IMR-90 (cell line): ENCODE measurements around the gene RGSL1. TPM values are rescaled to one million over a fixed set of nuclear protein-coding genes. Genes with fewer than 3 reads are reported as not detected.

ENCODE experiments used
- ATAC-seq: fragments of 200-7000 bp; cut with Tn5 transposase; 2 replicates; pipeline ENCODE4 v1.9.1; 2020; ENCODE audit warnings: low read depth, mild to moderate bottlenecking, moderate library complexity
- BruUV-seq: library from RNA; stranded (reverse); fragments of 400-500 nt; replicated peaks from 2 replicates; lab custom pipeline; 2021; lab: Mats Ljungman, UMichigan
- CTCF ChIA-PET: fragments of 300-600 bp; formaldehyde crosslinking; extraction: SDS; loops from one replicate; lab custom pipeline; 2021; ENCODE audit warnings: antibody characterized with exemption; lab: Yijun Ruan, JAX
- POLR2A ChIA-PET: fragments of 300-600 bp; sonication (Branson Sonifier 250); formaldehyde crosslinking; loops from one replicate; lab custom pipeline; 2022; ENCODE audit warnings: antibody characterized with exemption; ENCODE audit not compliant: unreplicated experiment; lab: Charles Lee
- DNase-seq: peaks from one replicate; pipeline ENCODE4 v3.0.0; 2013
- H2AFZ ChIP-seq: replicated peaks from 2 replicates; pipeline ENCODE3; 2013; ENCODE audit warnings: low read length, mild to moderate bottlenecking; ENCODE audit not compliant: poor library complexity
- H2AK5ac ChIP-seq: 2 replicates; pipeline ENCODE4 v1.6.1; 2013; ENCODE audit warnings: low read depth, low read length, inconsistent platforms
- H2AK9ac ChIP-seq: replicated peaks from 2 replicates; pipeline ENCODE3; 2013; ENCODE audit warnings: mild to moderate bottlenecking, low read depth, low read length, moderate library complexity; ENCODE audit not compliant: poor library complexity
- H2BK120ac ChIP-seq: 2 replicates; pipeline ENCODE4 v1.6.1; 2013; ENCODE audit warnings: low read depth, low read length, inconsistent platforms
- H2BK15ac ChIP-seq: 3 replicates; pipeline ENCODE4 v1.6.1; 2013; ENCODE audit warnings: low read depth, low read length, inconsistent platforms
- H2BK20ac ChIP-seq: 2 replicates; pipeline ENCODE4 v1.6.1; 2013; ENCODE audit warnings: low read depth, mild to moderate bottlenecking, inconsistent platforms, low read length, moderate library complexity
- H2BK5ac ChIP-seq: 2 replicates; pipeline ENCODE4 v1.6.1; 2013; ENCODE audit warnings: mild to moderate bottlenecking, low read depth, low read length, inconsistent platforms; ENCODE audit not compliant: poor library complexity, severe bottlenecking
- H3K14ac ChIP-seq: replicated peaks from 2 replicates; pipeline ENCODE4 v1.6.1; 2013; ENCODE audit warnings: low read depth, low read length, inconsistent platforms
- H3K18ac ChIP-seq: 2 replicates; pipeline ENCODE4 v1.6.1; 2013; ENCODE audit warnings: low read depth, low read length, control low read depth
- H3K23ac ChIP-seq: 2 replicates; pipeline ENCODE4 v1.6.1; 2013; ENCODE audit warnings: low read depth, low read length, inconsistent platforms
- H3K27ac ChIP-seq: 2 replicates; pipeline ENCODE4 v1.5.1; 2013; ENCODE audit warnings: mild to moderate bottlenecking, control low read depth, low read length; ENCODE audit not compliant: insufficient read depth
- H3K27me3 ChIP-seq: 2 replicates; pipeline ENCODE4 v1.6.1; 2013; ENCODE audit warnings: low read length; ENCODE audit not compliant: control insufficient read depth, insufficient read depth
- H3K36me3 ChIP-seq: 2 replicates; pipeline ENCODE4 v1.6.1; 2013; ENCODE audit warnings: low read length, mixed read lengths; ENCODE audit not compliant: control insufficient read depth, insufficient read depth
- H3K4ac ChIP-seq: 2 replicates; pipeline ENCODE4 v1.6.1; 2013; ENCODE audit warnings: low read depth, low read length, inconsistent platforms
- H3K4me1 ChIP-seq: 2 replicates; pipeline ENCODE4 v1.6.1; 2013; ENCODE audit warnings: low read length, mixed read lengths; ENCODE audit not compliant: control insufficient read depth, insufficient read depth
- H3K4me2 ChIP-seq: 2 replicates; pipeline ENCODE4 v1.6.1; 2013; ENCODE audit warnings: low read depth, mild to moderate bottlenecking, control low read depth, low read length, moderate library complexity
- H3K4me3 ChIP-seq: 2 replicates; pipeline ENCODE4 v1.5.1; 2013; ENCODE audit warnings: low read depth, mild to moderate bottlenecking, control low read depth, low read length, moderate library complexity; ENCODE audit not compliant: insufficient read depth
- H3K56ac ChIP-seq: 2 replicates; pipeline ENCODE4 v1.6.1; 2013; ENCODE audit warnings: low read length, inconsistent platforms; ENCODE audit not compliant: insufficient read depth; ENCODE audit errors: extremely low read depth
- H3K79me1 ChIP-seq, 2 experiments: 2 replicates each; pipeline ENCODE4 v1.6.1; 2013; ENCODE audit warnings: low read length in 2 of 2, inconsistent platforms in 1 of 2, low read depth in 1 of 2
- H3K9ac ChIP-seq: 2 replicates; pipeline ENCODE4 v1.6.1; 2013; ENCODE audit warnings: low read depth, low read length, control low read depth
- H3K9me1 ChIP-seq: 2 replicates; pipeline ENCODE4 v1.6.1; 2013; ENCODE audit warnings: low read length, inconsistent platforms; ENCODE audit not compliant: insufficient read depth
- H3K9me3 ChIP-seq: 2 replicates; pipeline ENCODE4 v1.6.1; 2013; ENCODE audit warnings: low read length; ENCODE audit not compliant: control insufficient read depth, insufficient read depth
- H4K20me1 ChIP-seq: 2 replicates; pipeline ENCODE4 v1.6.1; 2013; ENCODE audit warnings: low read length, inconsistent platforms; ENCODE audit not compliant: insufficient read depth
- H4K5ac ChIP-seq: 2 replicates; pipeline ENCODE4 v1.6.1; 2013; ENCODE audit warnings: mild to moderate bottlenecking, low read depth, low read length, control low read depth
- H4K8ac ChIP-seq, 2 experiments: 2 replicates each; pipeline ENCODE4 v1.6.1; 2013; ENCODE audit warnings: low read depth in 2 of 2, low read length in 2 of 2, control low read depth in 1 of 2, inconsistent platforms in 1 of 2
- H4K91ac ChIP-seq: 2 replicates; pipeline ENCODE4 v1.6.1; 2013; ENCODE audit warnings: low read depth, low read length, inconsistent platforms; ENCODE audit not compliant: insufficient read depth
- MXI1 ChIP-seq: IDR thresholded peaks from 2 replicates; pipeline ENCODE4 v1.6.1; 2012; ENCODE audit warnings: low read depth, mild to moderate bottlenecking, low read length, moderate library complexity, borderline replicate concordance
- SMC3 ChIP-seq: fragments of 150-350 bp; IDR thresholded peaks from 2 replicates; pipeline ENCODE4 v1.6.1; 2016; ENCODE audit warnings: low read depth, mild to moderate bottlenecking, antibody characterized with exemption, low read length, moderate library complexity
- WGBS, 2 experiments: methylation state at CpG; one replicate each; pipeline versions ENCODE4 v1.1.5 to v1.1.7; 2013; ENCODE audit warnings: missing lambda C conversion rate in 2 of 2; ENCODE audit not compliant: insufficient read length in 1 of 2; ENCODE audit errors: extremely low coverage in 2 of 2; 5-methylcytosine and 5-hydroxymethylcytosine counted together
- dilution Hi-C: fragments of 300-500 bp; cut with HindIII; formaldehyde crosslinking; loops from one replicate; pipeline ENCODE4 v1.14.3; 2018; ENCODE audit warnings: low sequenced_read_pairs; ENCODE audit not compliant: unreplicated experiment
- in situ Hi-C: fragments of 300-500 bp; cut with MboI; formaldehyde crosslinking; loops from 3 replicates; pipeline ENCODE4 v1.14.3; 2019; ENCODE audit warnings: low sequenced_read_pairs, inconsistent platforms, mixed read lengths
- intact Hi-C: fragments of 100-400 bp; cut with micrococcal nuclease; formaldehyde crosslinking; loops from 2 replicates; pipeline ENCODE4 v1.10.0; 2022
- polyA plus RNA-seq, 3 experiments: library from polyadenylated mRNA; depleted of rRNA; stranded (reverse); fragments of >200 nt; gene quantifications; 2 replicates each; pipeline ENCODE4 v1.2.3, GENCODE V29; 2012; ENCODE audit warnings: low replicate concordance in 1 of 3
- total RNA-seq: library from RNA; depleted of rRNA; stranded (reverse); fragments of >200 nt; gene quantifications from 2 replicates; pipeline ENCODE4 v1.2.3, GENCODE V29; 2012

The RGSL1 gene
- total and polyA plus RNA-seq, 2 of the 4 experiments (the other 2 are of a cell fraction) = not detected

DNA sequence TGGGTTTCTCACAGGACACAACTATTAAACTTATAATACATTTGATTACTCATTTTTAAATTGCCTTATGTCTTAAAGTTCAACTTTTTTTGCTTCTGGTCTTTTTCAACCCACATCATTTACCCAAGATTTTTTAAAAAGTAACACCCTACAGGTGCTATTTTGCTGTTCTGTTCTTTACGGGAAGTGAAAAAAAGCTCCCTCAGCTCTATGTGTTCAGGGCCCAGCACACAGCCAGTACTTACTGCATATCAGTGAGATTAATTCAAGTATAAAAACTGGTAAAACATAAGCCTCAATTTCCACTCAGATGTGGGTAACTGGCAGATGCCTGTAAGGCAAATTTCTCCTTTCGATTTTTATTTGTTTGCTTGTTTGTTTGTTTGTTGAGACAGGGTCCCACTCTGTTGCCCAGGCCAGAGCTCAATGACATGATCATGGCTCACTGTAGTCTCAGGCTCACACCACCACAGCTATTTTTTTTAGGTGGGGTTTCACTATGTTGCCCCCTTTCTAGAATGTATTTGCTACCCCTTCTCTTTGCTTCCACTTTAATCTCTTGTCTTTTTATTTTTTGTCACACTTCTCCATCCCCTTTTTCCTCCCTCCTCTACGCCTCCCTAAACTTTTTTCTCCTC lies 118.8 kb downstream of the RGSL1 start:
- H3K23ac ChIP-seq = no peak overlapping the region
- H2AFZ ChIP-seq = no peak overlapping the region
- H3K4me2 ChIP-seq = no peak overlapping the region
- no peak overlapping the region for H3K4me3 ChIP-seq
- H3K18ac ChIP-seq = no peak overlapping the region
- H4K91ac ChIP-seq = no peak overlapping the region
- no peak for ATAC-seq
- no peaks in the 10 kb centered on the region for H3K9me1 ChIP-seq
- intact Hi-C loops = no loop called here
- no peak overlapping the region for H2BK15ac ChIP-seq
- H3K27ac ChIP-seq = no peak overlapping the region
- no peak overlapping the region for H3K56ac ChIP-seq
- 50 to 94% methylated on average over 1 of the region's 3 CpGs for WGBS, 2 experiments
- H4K20me1 ChIP-seq = no peaks in the 10 kb centered on the region
- no peak overlapping the region for H2BK20ac ChIP-seq
- no peak overlapping the region for H2BK5ac ChIP-seq
- DNase-seq = no peak
- no peak overlapping the region for H3K4ac ChIP-seq
- no peaks in the 10 kb centered on the region for H3K27me3 ChIP-seq
- POLR2A ChIA-PET = no interaction called here
- H2AK9ac ChIP-seq = no peak overlapping the region
- H2AK5ac ChIP-seq = no peak overlapping the region
- H4K5ac ChIP-seq = no peak overlapping the region
- BruUV-seq = no TSS peak
- H2BK120ac ChIP-seq = no peak overlapping the region
- CTCF ChIA-PET = no interaction called here
- no peak overlapping the region for H4K8ac ChIP-seq
- no peaks in the 10 kb centered on the region for H3K36me3 ChIP-seq
- no peaks in the 10 kb centered on the region for H3K4me1 ChIP-seq
- dilution Hi-C loops = no loop called here
- in situ Hi-C loops = no loop called here
- no peak overlapping the region for H3K14ac ChIP-seq
- no peak overlapping the region for H3K9ac ChIP-seq
- H3K9me3 ChIP-seq = no peaks in the 10 kb centered on the region
- TF ChIP-seq SMC3 = no peak
- TF ChIP-seq MXI1 = no peak
- no peaks in the 10 kb centered on the region for H3K79me1 ChIP-seq
